Endothelial cell of umbilical vein (primary cell): ENCODE data around the gene NDUFA6.
"Not testable (repeated sequence)": the region's sequence is repeated elsewhere in the genome, so short reads cannot be mapped to it uniquely, and the experiment has no call there.

Experiments
- CTCF ChIP-seq, 2 donors: IDR thresholded peaks; 1 replicate in 1 of 2; 2 replicates in 1 of 2; pipeline ENCODE4 v1.5.1; 2011; ENCODE audit warnings: low read length in 2 of 2, mild to moderate bottlenecking in 2 of 2, moderate library complexity in 2 of 2, control low read depth in 1 of 2, inconsistent platforms in 1 of 2, low read depth in 1 of 2; ENCODE audit not compliant: insufficient read depth in 1 of 2; ENCODE audit errors: extremely low read depth in 1 of 2
- GATA2 ChIP-seq: IDR thresholded peaks from 2 replicates; pipeline ENCODE4 v1.7.0; 2011; ENCODE audit warnings: low read depth, mild to moderate bottlenecking, moderate library complexity, mixed read lengths, low read length; ENCODE audit not compliant: insufficient read length, insufficient read depth
- POLR2A ChIP-seq: IDR thresholded peaks from 2 replicates; pipeline ENCODE4 v1.6.1; 2012; ENCODE audit warnings: low read depth, mild to moderate bottlenecking, control low read depth, low read length
- POLR2AphosphoS5 ChIP-seq: IDR thresholded peaks from 2 replicates; pipeline ENCODE4 v1.6.1; 2012; ENCODE audit warnings: low read depth, mild to moderate bottlenecking, control low read depth, low read length, moderate library complexity; ENCODE audit not compliant: insufficient read depth

DNA sequence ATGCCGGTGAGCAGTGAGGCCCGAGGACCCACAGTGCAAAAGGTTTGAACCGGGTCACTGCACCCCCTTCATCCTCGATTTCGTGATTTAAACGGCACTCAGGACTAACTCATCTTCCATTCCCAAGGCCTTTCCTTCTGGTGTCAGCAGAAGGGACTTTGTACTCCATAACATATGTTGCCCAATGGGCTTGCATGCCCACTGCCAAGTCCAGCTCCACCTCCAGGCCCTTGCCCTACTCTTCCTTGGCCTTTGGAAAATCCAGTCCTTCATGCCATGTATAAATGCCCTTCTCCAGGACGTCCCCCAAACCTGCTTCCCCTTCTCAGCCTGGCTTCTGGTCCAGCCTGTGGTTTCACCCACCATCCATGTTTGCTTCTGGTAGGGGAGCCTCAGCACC lies 39.6 kb upstream of the NDUFA6 start:
- TF ChIP-seq CTCF (IDR thresholded peaks at IDR 0.05; ENCODE audit: extremely low read depth in 1 of 2, insufficient read depth in 1 of 2, low read depth in 1 of 2, low read length in 2 of 2); POLR2AphosphoS5; POLR2A; GATA2: not testable (repeated sequence)
